K562 (cell line): ENCODE results near the gene ARHGAP18. TPM values are rescaled to one million over a fixed set of nuclear protein-coding genes. Genes with fewer than 3 reads are reported as not detected.

Experiments
- ATAC-seq: fragments of 200-7000 bp; cut with Tn5 transposase; 3 replicates; pipeline ENCODE4 v1.9.1; 2020; ENCODE audit warnings: moderate library complexity
- BruUV-seq: library from RNA; stranded (reverse); fragments of 400-500 nt; replicated peaks from 2 replicates; lab custom pipeline; 2021; lab: Mats Ljungman, UMichigan
- CTCF ChIA-PET: fragments of 300-600 bp; formaldehyde crosslinking; extraction: SDS; loops from one replicate; lab custom pipeline; 2021; ENCODE audit warnings: low intra/inter-chr PET ratio; lab: Yijun Ruan, JAX
- POLR2A ChIA-PET: fragments of 300-600, 350-650 bp; sonication (Branson Sonifier 250); formaldehyde crosslinking; extraction: SDS; loops from one replicate; lab custom pipeline; 2021; ENCODE audit warnings: antibody characterized with exemption, inconsistent platforms; lab: Yijun Ruan, JAX
- DNase-seq, 4 experiments: peaks; one replicate each; pipeline versions ENCODE4 v3.0.0 to v3.0.0-alpha.2; 2011 to 2018; ENCODE audit warnings: low spot score in 3 of 4, mixed read lengths in 3 of 4; ENCODE audit errors: extremely low read depth in 1 of 4
- FAIRE-seq: peaks from 2 replicates; lab custom pipeline; 2011; peaks lifted over from hg19 to GRCh38; lab: Jason Lieb, UNC
- H2AFZ ChIP-seq: 2 replicates; pipeline ENCODE4 v1.6.0; 2011; ENCODE audit warnings: low read depth, low read length, control low read depth, inconsistent platforms
- H3K27ac ChIP-seq: fragments of 200-600 bp; 3 replicates; pipeline ENCODE4 v1.8.0; 2011; ENCODE audit warnings: low read depth, mild to moderate bottlenecking, control low read depth, inconsistent platforms, low read length, moderate library complexity, mixed read lengths; ENCODE audit errors: extremely low read depth
- H3K27me3 ChIP-seq, 2 experiments: fragments of 300-600 bp in 1 of 2; 2 replicates in 1 of 2; 3 replicates in 1 of 2; pipeline versions ENCODE4 v1.6.0 to v1.8.0; 2011; ENCODE audit warnings: inconsistent platforms in 2 of 2, low read length in 2 of 2, mild to moderate bottlenecking in 1 of 2, mixed read lengths in 1 of 2, moderate library complexity in 1 of 2; ENCODE audit not compliant: control insufficient read depth in 2 of 2, insufficient read depth in 2 of 2
- H3K36me3 ChIP-seq: fragments of 300-600 bp; 3 replicates; pipeline ENCODE4 v1.8.0; 2011; ENCODE audit warnings: mild to moderate bottlenecking, low read length, inconsistent platforms; ENCODE audit not compliant: control insufficient read depth, insufficient read depth
- H3K4me1 ChIP-seq, 2 experiments: fragments of 200-600 bp in 1 of 2; replicated peaks in 1 of 2; 2 replicates in 1 of 2; 3 replicates in 1 of 2; pipeline versions ENCODE4 v1.5.1 to v1.8.0; 2011; ENCODE audit warnings: inconsistent platforms in 2 of 2, low read length in 2 of 2, mild to moderate bottlenecking in 1 of 2, mixed read lengths in 1 of 2, moderate library complexity in 1 of 2; ENCODE audit not compliant: control insufficient read depth in 2 of 2, insufficient read depth in 2 of 2
- H3K4me2 ChIP-seq: 2 replicates; pipeline ENCODE4 v1.6.1; 2011; ENCODE audit warnings: low read length, control low read depth, inconsistent platforms, mixed read lengths; ENCODE audit not compliant: insufficient read depth
- H3K4me3 ChIP-seq: fragments of 200-600 bp; sonication (generic), shearing (Covaris generic); 2 replicates; pipeline ENCODE4 v1.5.1; 2016; ENCODE audit warnings: control low read depth, inconsistent platforms
- H3K79me2 ChIP-seq: fragments of 200-600 bp; 3 replicates; pipeline ENCODE4 v1.8.0; 2011; ENCODE audit warnings: low read length, inconsistent platforms; ENCODE audit not compliant: control insufficient read depth, insufficient read depth
- H3K9ac ChIP-seq, 2 experiments: 2 replicates each; pipeline versions ENCODE4 v1.6.0 to v1.6.1; 2011; ENCODE audit warnings: low read depth in 2 of 2, low read length in 2 of 2, control low read depth in 1 of 2, inconsistent platforms in 1 of 2, mild to moderate bottlenecking in 1 of 2, mixed read lengths in 1 of 2; ENCODE audit not compliant: insufficient read depth in 1 of 2
- H3K9me1 ChIP-seq: one replicate; pipeline ENCODE4 v1.6.0; 2011; ENCODE audit warnings: inconsistent platforms, mild to moderate bottlenecking, low read length, moderate library complexity; ENCODE audit not compliant: control insufficient read depth, insufficient read depth
- H3K9me3 ChIP-seq: replicated peaks from 2 replicates; pipeline ENCODE4 v1.5.1; 2011; ENCODE audit warnings: low read depth, low read length, inconsistent platforms; ENCODE audit not compliant: control insufficient read depth, insufficient read depth
- H4K20me1 ChIP-seq: replicated peaks from 2 replicates; pipeline ENCODE4 v1.6.1; 2011; ENCODE audit warnings: low read length, inconsistent platforms, mixed read lengths; ENCODE audit not compliant: control insufficient read depth, insufficient read depth
- BRD9 ChIP-seq: fragments of 450-650 bp; IDR thresholded peaks from 2 replicates; pipeline ENCODE4 v1.6.1; 2018; ENCODE audit warnings: low read depth; ENCODE audit not compliant: partially characterized antibody
- BRF1 ChIP-seq: IDR thresholded peaks from 3 replicates; pipeline ENCODE4 v1.6.1; 2011; ENCODE audit warnings: borderline replicate concordance, mild to moderate bottlenecking; ENCODE audit not compliant: insufficient read length; ENCODE audit errors: extremely low read depth
- FOXK1 ChIP-seq: sonication (generic); formaldehyde crosslinking; IDR thresholded peaks from 2 replicates; pipeline ENCODE4 v1.8.0; 2022; ENCODE audit warnings: missing genetic modification reagents, mild to moderate bottlenecking, borderline replicate concordance
- GATAD2A ChIP-seq: fragments of 450-650 bp; IDR thresholded peaks from 2 replicates; pipeline ENCODE4 v1.6.1; 2017
- LCOR ChIP-seq: sonication (generic); formaldehyde crosslinking; IDR thresholded peaks from 2 replicates; pipeline ENCODE4 v1.8.0; 2022; ENCODE audit warnings: mild to moderate bottlenecking, missing genetic modification reagents
- LEF1 ChIP-seq: fragments of 450-650 bp; IDR thresholded peaks from 2 replicates; pipeline ENCODE4 v1.6.1; 2016; ENCODE audit warnings: mild to moderate bottlenecking
- MCM2 ChIP-seq: fragments of 450-650 bp; IDR thresholded peaks from 2 replicates; pipeline ENCODE4 v1.6.1; 2017; ENCODE audit warnings: low read depth, mild to moderate bottlenecking
- MIER1 ChIP-seq: fragments of 450-650 bp; IDR thresholded peaks from 2 replicates; pipeline ENCODE4 v1.6.1; 2016; ENCODE audit warnings: antibody characterized with exemption, mild to moderate bottlenecking, low read depth
- NCOA1 ChIP-seq: fragments of 450-650 bp; IDR thresholded peaks from 2 replicates; pipeline ENCODE4 v1.6.1; 2016; ENCODE audit warnings: low read depth
- NUFIP1 ChIP-seq: fragments of 450-650 bp; IDR thresholded peaks from 2 replicates; pipeline ENCODE4 v1.6.1; 2018; ENCODE audit not compliant: partially characterized antibody
- PHF20 ChIP-seq: fragments of 450-650 bp; IDR thresholded peaks from 2 replicates; pipeline ENCODE4 v1.6.1; 2018; ENCODE audit not compliant: partially characterized antibody
- RREB1 ChIP-seq: fragments of 250-450 bp; sonication (Bioruptor Pico); IDR thresholded peaks from 2 replicates; pipeline ENCODE4 v1.4.0; 2020
- SMARCC2 ChIP-seq: fragments of 450-650 bp; IDR thresholded peaks from 2 replicates; pipeline ENCODE4 v1.6.1; 2017; ENCODE audit warnings: antibody characterized with exemption, moderate library complexity, mild to moderate bottlenecking, low read depth
- U2AF2 ChIP-seq: fragments of 200-400 bp; formaldehyde crosslinking; optimal IDR thresholded peaks from 2 replicates; pipeline ENCODE3; 2017; ENCODE audit warnings: low read depth, mild to moderate bottlenecking, low read length
- in situ Hi-C: fragments of 300-500 bp; cut with MboI; formaldehyde crosslinking; loops from 4 replicates; pipeline ENCODE4 v1.15.0; 2018; ENCODE audit warnings: inconsistent platforms, mixed read lengths
- intact Hi-C: fragments of 100-400 bp; cut with micrococcal nuclease; formaldehyde crosslinking; loops from 2 replicates; pipeline ENCODE4 v1.14.2; 2022
- polyA plus RNA-seq, 8 experiments: library from polyadenylated mRNA; depleted of rRNA in 4 of 8; stranded (reverse) in 5 of 8; unstranded in 3 of 8; fragments of >200 nt; fragmentation: Nextera tagmentation in 2 of 8; fragmentation: Illumina TruSeq in 1 of 8; extraction: Ambion mirVana in 2 of 8; extraction: Trizol in 1 of 8; gene quantifications; 2 replicates each; pipeline versions ENCODE4 v1.2.1 to v1.2.3, GENCODE V29; 2011 to 2014; ENCODE audit warnings: inconsistent platforms in 1 of 8, missing spikeins in 1 of 8
- total RNA-seq, 7 experiments: library from RNA; depleted of rRNA in 6 of 7; stranded (reverse); fragments of >200 nt in 6 of 7; fragmentation: Illumina TruSeq in 2 of 7; extraction: Trizol in 2 of 7; gene quantifications; 2 replicates each; pipeline versions ENCODE4 v1.2.1 to v1.2.3, GENCODE V29; 2011 to 2021; ENCODE audit warnings: low replicate concordance in 1 of 7
- TF ChIP-seq, protein P1 (sequence below): fragments of 450-650 bp; IDR thresholded peaks from 2 replicates; pipeline ENCODE4 v1.6.1; 2016; ENCODE audit warnings: mild to moderate bottlenecking

ARHGAP18 gene
- total and polyA plus RNA-seq, 9 of the 15 experiments (the other 6 are each of a cell fraction or from before 2014, with no cell fraction given) = 13.3 to 29.7 (median 21.1) TPM

DNA sequence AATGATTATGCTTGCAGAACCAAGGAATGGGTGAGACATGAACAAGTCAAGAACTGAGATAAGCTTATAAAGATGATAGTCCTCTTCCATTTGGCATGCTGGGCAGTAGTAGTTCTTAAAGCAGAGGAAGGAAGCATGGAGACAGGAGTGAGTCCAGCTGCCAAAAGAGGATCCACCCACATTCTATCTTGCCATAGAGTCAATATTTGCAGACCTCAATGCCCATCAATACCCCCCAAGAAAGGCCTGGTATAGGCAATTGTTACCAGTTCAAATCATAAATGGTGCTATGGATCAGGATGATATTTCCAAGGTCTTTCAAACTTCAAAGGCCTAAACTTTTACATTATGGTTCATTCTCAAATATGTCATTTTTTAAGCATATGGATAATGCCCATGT, 4.8 kb downstream of the ARHGAP18 start (continued):
- TF ChIP-seq BRF1 (no peak), LCOR (CRISPR knock-in tag) (no peak)

GRCh38 chr6:129704708-129705107, 5.3 kb downstream of the ARHGAP18 start:
- H2AFZ ChIP-seq = no peak overlapping the region
- no TSS peak for BruUV-seq
- H3K4me1 ChIP-seq = peaks cover 10 to 39% of the 10 kb centered on the region in 2 experiments; a peak in 4 of 5 replicates
- peak in 3 of 4 experiments; percentile 34 to 82 (median 69) for DNase-seq
- H3K4me2 ChIP-seq = peak overlapping the region; percentile 61
- peak overlapping the region in 1 of 2 experiments; percentile 55; a peak in 2 of 4 replicates for H3K9ac ChIP-seq
- POLR2A ChIA-PET = no interaction called here
- no peaks in the 10 kb centered on the region for H3K27me3 ChIP-seq
- intact Hi-C loops (loop anchor here (5.0 kb wide), 1 partner anchor 32 kb away; no protein-coding TSS in a partner anchor), in situ Hi-C loops (no loop called here)
- CTCF ChIA-PET = no interaction called here
- H3K9me1 ChIP-seq = no peaks in the 10 kb centered on the region
- FAIRE-seq = peak; percentile 81
- peak; percentile 83 for ATAC-seq
- peaks cover 97% of the 10 kb centered on the region for H3K79me2 ChIP-seq
- no peaks in the 10 kb centered on the region for H3K9me3 ChIP-seq
- H3K27ac ChIP-seq = peak overlapping the region; percentile 76
- H3K4me3 ChIP-seq = no peak overlapping the region
- H3K36me3 ChIP-seq = peaks cover 11% of the 10 kb centered on the region
- peaks cover under 1% of the 10 kb centered on the region; the same call in 1 of the 2 replicates for H4K20me1 ChIP-seq
- TF ChIP-seq PHF20 (peak; percentile 24), FOXK1 (CRISPR knock-in tag) (no peak), MIER1 (no peak), BRD9 (no peak), RREB1 (CRISPR knock-in tag) (no peak), SMARCC2 (peak; percentile 33; the same call in 1 of the 2 replicates), GATAD2A (0 out of 2 replicates have a peak, but pooled peaks have one; percentile 60), LEF1 (peak; percentile 62; the same call in 1 of the 2 replicates), U2AF2 (no peak), MCM2 (no peak), NUFIP1 (peak; percentile 19), NCOA1 (peak; percentile 49; the same call in 1 of the 2 replicates)
- TF ChIP-seq, protein P1, sequence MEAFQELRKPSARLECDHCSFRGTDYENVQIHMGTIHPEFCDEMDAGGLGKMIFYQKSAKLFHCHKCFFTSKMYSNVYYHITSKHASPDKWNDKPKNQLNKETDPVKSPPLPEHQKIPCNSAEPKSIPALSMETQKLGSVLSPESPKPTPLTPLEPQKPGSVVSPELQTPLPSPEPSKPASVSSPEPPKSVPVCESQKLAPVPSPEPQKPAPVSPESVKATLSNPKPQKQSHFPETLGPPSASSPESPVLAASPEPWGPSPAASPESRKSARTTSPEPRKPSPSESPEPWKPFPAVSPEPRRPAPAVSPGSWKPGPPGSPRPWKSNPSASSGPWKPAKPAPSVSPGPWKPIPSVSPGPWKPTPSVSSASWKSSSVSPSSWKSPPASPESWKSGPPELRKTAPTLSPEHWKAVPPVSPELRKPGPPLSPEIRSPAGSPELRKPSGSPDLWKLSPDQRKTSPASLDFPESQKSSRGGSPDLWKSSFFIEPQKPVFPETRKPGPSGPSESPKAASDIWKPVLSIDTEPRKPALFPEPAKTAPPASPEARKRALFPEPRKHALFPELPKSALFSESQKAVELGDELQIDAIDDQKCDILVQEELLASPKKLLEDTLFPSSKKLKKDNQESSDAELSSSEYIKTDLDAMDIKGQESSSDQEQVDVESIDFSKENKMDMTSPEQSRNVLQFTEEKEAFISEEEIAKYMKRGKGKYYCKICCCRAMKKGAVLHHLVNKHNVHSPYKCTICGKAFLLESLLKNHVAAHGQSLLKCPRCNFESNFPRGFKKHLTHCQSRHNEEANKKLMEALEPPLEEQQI = 0 out of 2 replicates have a peak, but pooled peaks have one; percentile 63
